ENCODE measurements around the gene WBP2. TPM values are rescaled to one million over a fixed set of nuclear protein-coding genes. Genes with fewer than 3 reads are reported as not detected.

Gene WBP2
- total and polyA plus RNA-seq, 9 of the 15 experiments (the other 6 are each of a cell fraction or from before 2014, with no cell fraction given), result 2.2 to 74.3 (median 20.0) TPM

DNA sequence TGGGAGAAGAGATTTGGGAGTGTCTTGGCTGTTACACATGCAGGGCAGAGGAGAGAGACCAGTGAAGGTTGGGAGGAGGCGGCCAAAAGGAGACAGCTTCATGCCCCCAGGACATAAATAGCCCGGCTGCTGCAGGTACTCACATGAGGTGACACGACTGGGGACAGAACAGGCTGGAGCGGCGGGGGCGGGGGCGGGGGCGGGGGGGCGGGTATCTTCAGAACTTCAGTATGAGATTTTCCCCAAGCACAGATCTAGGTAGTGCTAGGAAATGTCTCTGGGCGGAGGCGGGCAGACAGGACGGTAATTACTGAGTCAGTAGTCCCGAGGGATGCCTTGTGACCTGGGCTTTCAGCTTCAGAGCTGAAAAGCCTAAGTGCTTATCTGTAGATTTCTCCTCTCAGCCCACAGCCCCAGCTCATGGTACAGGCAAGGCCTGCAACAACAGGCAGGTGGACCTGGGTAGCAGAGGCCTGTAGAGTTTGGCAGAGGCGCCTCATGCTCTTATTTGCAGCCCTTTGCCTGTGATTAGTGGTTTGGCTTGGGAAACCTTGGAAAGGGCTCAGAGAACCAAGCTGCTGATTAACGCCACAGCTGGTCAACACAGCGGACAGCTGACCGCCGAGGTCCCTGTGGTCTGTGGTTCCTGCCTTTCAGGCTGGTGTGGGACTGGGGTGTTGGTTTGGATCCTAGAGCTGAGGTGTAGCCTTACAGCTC, 46.1 kb downstream of the WBP2 start (continued):
- TF ChIP-seq MCM2 (IDR thresholded peaks at IDR 0.05; ENCODE audit: low read depth), result no peak
- peak; percentile 57; the same call in 1 of the 2 replicates for TF ChIP-seq ZNF175 (CRISPR knock-in tag; IDR thresholded peaks at IDR 0.05; ENCODE audit: low read depth)
- no peak for TF ChIP-seq ZNF12 (CRISPR knock-in tag; IDR thresholded peaks at IDR 0.05)
- no peak for TF ChIP-seq MIER1 (IDR thresholded peaks at IDR 0.05; ENCODE audit: low read depth)
- no peak for TF ChIP-seq OTX1 (CRISPR knock-in tag; IDR thresholded peaks at IDR 0.05)
- TF ChIP-seq, protein P1, sequence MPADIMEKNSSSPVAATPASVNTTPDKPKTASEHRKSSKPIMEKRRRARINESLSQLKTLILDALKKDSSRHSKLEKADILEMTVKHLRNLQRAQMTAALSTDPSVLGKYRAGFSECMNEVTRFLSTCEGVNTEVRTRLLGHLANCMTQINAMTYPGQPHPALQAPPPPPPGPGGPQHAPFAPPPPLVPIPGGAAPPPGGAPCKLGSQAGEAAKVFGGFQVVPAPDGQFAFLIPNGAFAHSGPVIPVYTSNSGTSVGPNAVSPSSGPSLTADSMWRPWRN (IDR thresholded peaks at IDR 0.05; ENCODE audit: low read depth), result no peak
- no peak for TF ChIP-seq DPF2 (IDR thresholded peaks at IDR 0.05)
- no peak for TF ChIP-seq MYC (IDR thresholded peaks at IDR 0.05; ENCODE audit: low read depth, low read length)
- TF ChIP-seq MYC (CRISPR knock-in tag; IDR thresholded peaks at IDR 0.05; ENCODE audit: borderline replicate concordance, low read depth), result no peak
- no peak for TF ChIP-seq HINFP (tag; conservative IDR thresholded peaks at IDR 0.05; ENCODE audit: low read depth)
- TF ChIP-seq IFI16 (CRISPR knock-in tag; IDR thresholded peaks at IDR 0.05), result no peak
- no peak for TF ChIP-seq POLR3G (IDR thresholded peaks at IDR 0.05; ENCODE audit: extremely low read depth, insufficient read length, insufficient replicate concordance)
- no peak for TF ChIP-seq SRSF9 (IDR thresholded peaks at IDR 0.05; ENCODE audit: borderline replicate concordance, low read depth, low read length)
- no peak for TF ChIP-seq BRD4 (IDR thresholded peaks at IDR 0.05)
- no peak for TF ChIP-seq CUX1 (CRISPR knock-in tag; IDR thresholded peaks at IDR 0.05)
- TF ChIP-seq ZNF436 (CRISPR knock-in tag; IDR thresholded peaks at IDR 0.05), result no peak
- no peak for TF ChIP-seq NFIX (CRISPR knock-in tag; IDR thresholded peaks at IDR 0.05; ENCODE audit: low read depth)
- TF ChIP-seq MLX (CRISPR knock-in tag; conservative IDR thresholded peaks at IDR 0.05), result no peak
- TF ChIP-seq FOXA3 (CRISPR knock-in tag; conservative IDR thresholded peaks at IDR 0.05 in 1 of 2, IDR thresholded peaks at IDR 0.05 in 1 of 2), result no peak
- no peak for TF ChIP-seq ZBED1 (IDR thresholded peaks at IDR 0.05)

Data from K562 (cell line).